GM21528 (cell line): ENCODE measurements around the gene PDZRN4.
"Not testable (repeated sequence)": the region's sequence is repeated elsewhere in the genome, so short reads cannot be mapped to it uniquely, and the experiment has no call there.

Experiments
- ATAC-seq: cut with Tn5 transposase; IDR thresholded peaks from one replicate; pipeline ENCODE4 v1.9.1; 2021; ENCODE audit warnings: mild to moderate bottlenecking, moderate library complexity; ENCODE audit not compliant: unreplicated experiment, low FRiP score

Gene PDZRN4

GRCh38 chr12:41188058-41188840 is at the start of gene PDZRN4:
PDZRN4 (plus strand) TSS chr12:41188320.
- no peak for ATAC-seq

- no peak for ATAC-seq
These were observed 48.0 kb upstream of the PDZRN4 start for GRCh38 chr12:41140117-41140516.

- no peak for ATAC-seq
These were observed 47.0 kb upstream of the PDZRN4 start for GRCh38 chr12:41141104-41141503.

- no peak for ATAC-seq
These were observed 45.7 kb upstream of the PDZRN4 start for GRCh38 chr12:41142376-41142775.

- no peak for ATAC-seq
These were observed 36.3 kb upstream of the PDZRN4 start for GRCh38 chr12:41151793-41152192.

GRCh38 chr12:41162461-41162860 is 25.7 kb upstream of the PDZRN4 start:
- ATAC-seq: no peak

- ATAC-seq: no peak
These were observed 20.4 kb upstream of the PDZRN4 start for GRCh38 chr12:41167701-41168100.

GRCh38 chr12:41174602-41175001 is 13.5 kb upstream of the PDZRN4 start:
- ATAC-seq: no peak

GRCh38 chr12:41179507-41179906 is 8.6 kb upstream of the PDZRN4 start:
- ATAC-seq: not testable (repeated sequence)

GRCh38 chr12:41184864-41185263 is 3.3 kb upstream of the PDZRN4 start:
- ATAC-seq: no peak

- ATAC-seq: no peak
These were observed 2.1 kb upstream of the PDZRN4 start for GRCh38 chr12:41186026-41186425.

- ATAC-seq: no peak
These were observed 798 bp downstream of the PDZRN4 start for GRCh38 chr12:41188841-41189394.

GRCh38 chr12:41189395-41190251 is 1.5 kb downstream of the PDZRN4 start:
- no peak for ATAC-seq

GRCh38 chr12:41190338-41190737 is 2.2 kb downstream of the PDZRN4 start:
- no peak for ATAC-seq

- not testable (repeated sequence) for ATAC-seq
These were observed 3.4 kb downstream of the PDZRN4 start for GRCh38 chr12:41191549-41191948.

GRCh38 chr12:41193311-41193710 is 5.2 kb downstream of the PDZRN4 start:
- no peak for ATAC-seq

- ATAC-seq: no peak
These were observed 13.9 kb downstream of the PDZRN4 start for GRCh38 chr12:41202051-41202450.

- ATAC-seq: no peak
These were observed 17.1 kb downstream of the PDZRN4 start for GRCh38 chr12:41205070-41205709.

- ATAC-seq: no peak
These were observed 18.2 kb downstream of the PDZRN4 start for GRCh38 chr12:41206298-41206697.

GRCh38 chr12:41211448-41211847 is 23.3 kb downstream of the PDZRN4 start:
- ATAC-seq: no peak

GRCh38 chr12:41212625-41213024 is 24.5 kb downstream of the PDZRN4 start:
- ATAC-seq: no peak
